Cardiac ventricle fibroblast (primary cell): ENCODE measurements around the gene LCN15. TPM values are rescaled to one million over a fixed set of nuclear protein-coding genes. Genes with fewer than 3 reads are reported as not detected.

Source experiments
- total RNA-seq: library from RNA; depleted of rRNA; stranded (reverse); fragments of >200 nt; gene quantifications from 2 replicates; pipeline ENCODE4 v1.2.3, GENCODE V29; 2015

LCN15 gene, protein sequence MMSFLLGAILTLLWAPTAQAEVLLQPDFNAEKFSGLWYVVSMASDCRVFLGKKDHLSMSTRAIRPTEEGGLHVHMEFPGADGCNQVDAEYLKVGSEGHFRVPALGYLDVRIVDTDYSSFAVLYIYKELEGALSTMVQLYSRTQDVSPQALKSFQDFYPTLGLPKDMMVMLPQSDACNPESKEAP
- not detected in 2 replicates for total RNA-seq

DNA sequence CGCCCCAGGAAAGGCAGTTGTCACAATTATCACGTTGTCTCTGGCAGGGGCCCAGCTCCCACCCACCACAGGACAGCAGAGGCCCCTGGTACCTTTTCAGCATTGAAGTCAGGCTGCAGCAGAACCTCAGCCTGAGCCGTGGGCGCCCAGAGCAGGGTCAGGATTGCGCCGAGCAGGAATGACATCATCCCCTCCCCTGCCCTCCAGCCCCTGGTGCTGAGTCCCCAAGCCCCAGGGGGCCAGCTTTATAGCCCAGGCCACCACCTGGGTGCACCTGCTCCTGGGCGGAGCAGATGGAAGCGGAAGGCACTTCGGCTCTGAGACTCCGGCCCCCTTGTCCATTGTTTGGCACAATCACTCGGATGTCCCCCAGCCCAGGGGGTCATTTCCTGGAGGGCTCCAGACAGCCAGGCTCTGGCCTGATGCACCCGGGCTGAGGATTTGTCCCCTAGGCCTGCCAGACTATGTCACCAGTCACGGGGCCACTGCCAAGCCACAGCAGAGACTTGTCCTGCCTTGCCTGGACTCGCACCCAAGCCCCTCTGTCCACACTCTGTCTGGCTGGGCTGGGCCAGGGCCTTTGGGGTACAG is at the start of gene LCN15:
Gene LCN15 (minus strand): TSS at position 218 of the 591 bp plus-strand sequence. CDS start 30 bp downstream, at position 188.

GRCh38 chr9:136807281-136808074 is 43.2 kb upstream of the LCN15 start, which contains the start of gene RABL6:
TSS of gene RABL6 (plus strand) at chr9:136807948. CDS start at chr9:136808197, 249 bp downstream.

GRCh38 chr9:136796238-136796774 is 32.0 kb upstream of the LCN15 start, which contains the start of gene CCDC183:
TSS of gene CCDC183 (plus strand) at chr9:136796338. CDS start at chr9:136796398, 60 bp downstream.

DNA sequence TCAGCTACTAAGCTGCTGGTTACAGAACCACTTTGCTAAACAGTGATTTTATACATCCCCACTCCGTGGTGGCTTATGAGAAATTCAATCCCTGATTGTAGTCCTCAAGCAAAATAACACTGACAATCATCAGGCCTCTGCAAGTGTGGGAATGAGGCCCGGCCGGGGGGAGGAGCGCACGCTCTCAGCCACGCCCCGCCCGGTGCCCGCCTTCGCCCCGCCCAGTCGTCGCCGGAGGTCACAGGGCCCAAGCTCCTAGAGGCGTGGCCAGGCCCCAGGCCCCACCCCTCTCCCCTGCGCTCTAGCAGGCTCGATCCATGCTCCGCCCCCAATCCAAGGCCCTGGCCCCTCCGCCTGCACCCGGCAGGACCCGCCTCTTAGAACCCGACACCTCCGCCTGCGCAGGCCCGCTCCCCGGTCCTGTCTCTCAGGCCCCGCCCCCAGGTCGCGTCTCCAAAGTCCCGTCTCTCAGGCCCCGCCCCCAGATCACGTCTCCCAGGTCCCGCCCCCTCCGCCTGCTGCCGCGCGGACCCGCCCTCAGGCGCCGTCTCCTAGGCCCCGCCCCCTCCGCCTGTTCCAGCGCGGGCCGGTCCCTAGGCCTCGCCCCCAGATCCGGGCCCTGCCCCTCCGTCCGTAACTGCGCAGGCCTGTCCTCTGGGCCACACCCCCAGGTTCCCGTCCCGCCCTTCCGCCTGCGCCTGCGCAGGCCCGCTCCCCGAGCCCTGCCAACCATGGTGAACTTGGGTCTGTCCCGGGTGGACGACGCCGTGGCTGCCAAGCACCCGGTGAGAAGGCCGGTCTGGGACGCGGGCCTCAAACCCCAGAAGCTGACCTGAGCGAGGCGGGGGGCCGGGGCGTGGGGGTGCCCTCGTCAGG is 26.6 kb upstream of the LCN15 start, which contains the start of gene TMEM141:
Gene TMEM141 (plus strand): TSS at position 705 of the 876 bp plus-strand sequence. CDS start 27 bp downstream, at position 732.

DNA sequence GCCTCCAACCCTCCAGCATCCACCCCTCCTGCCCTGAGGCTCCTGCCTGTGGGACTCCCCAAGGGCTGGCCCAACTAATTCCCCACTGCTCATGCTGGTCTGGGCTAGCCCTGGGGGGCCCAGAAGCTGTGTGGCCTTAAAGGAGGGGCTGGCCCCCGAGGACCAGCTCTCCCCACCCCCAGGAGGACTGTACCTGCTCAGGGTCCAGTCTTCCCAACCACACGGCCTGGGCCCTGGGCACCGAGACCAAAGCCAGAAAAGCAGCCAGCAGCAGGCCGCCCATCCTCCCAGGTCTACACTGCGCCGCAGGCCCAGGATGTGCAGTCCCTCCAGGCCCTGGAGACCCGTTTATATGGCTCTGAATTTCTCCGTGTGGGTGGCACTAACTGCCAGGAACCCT is 16.1 kb downstream of the LCN15 start, which contains the start of gene LCN6:
Gene LCN6 (minus strand): TSS at position 325 of the 400 bp plus-strand sequence. CDS start 42 bp downstream, at position 283.

DNA sequence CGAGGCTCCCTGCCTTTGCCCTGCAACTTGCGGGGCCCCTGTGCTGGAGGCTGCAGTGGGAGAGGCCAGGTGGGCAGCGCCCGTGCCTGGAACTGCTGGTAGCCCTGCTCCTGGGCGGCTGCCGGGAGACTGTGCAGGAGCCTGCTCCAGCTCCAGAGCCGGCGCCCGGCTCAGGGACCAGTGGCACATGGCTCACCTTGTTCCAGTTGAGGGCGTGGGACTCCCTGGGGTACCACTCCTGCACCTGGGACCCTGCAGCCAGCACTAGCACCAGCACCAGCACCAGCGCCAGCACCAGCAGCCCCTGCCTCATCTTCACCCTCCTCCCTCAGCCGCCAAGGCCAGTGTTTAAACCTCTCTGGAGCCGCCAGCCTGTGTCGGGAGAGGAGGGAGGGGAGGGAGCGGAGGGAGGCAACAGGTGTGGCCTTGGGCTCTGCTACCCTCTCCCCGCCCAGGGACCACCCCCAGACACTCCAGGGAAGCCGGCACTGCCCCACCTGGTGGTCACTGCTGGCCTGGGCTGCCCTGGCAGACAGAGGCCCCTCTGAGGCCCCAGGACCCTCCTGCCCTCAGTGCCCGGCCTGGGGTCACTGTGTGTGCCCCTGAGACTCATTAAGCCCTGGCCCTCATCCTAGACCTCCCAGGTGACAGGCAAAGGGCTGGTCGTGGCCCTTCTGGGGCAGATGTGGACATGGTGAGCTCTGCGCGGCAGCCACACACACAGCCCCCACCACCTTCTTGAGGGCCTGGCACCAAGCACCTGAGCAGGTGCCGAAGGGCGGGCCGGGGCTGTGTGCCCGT is 21.5 kb downstream of the LCN15 start, which contains the start of gene LCN10:
Gene LCN10 (minus strand): TSS at position 350 of the 801 bp plus-strand sequence. CDS start 37 bp downstream, at position 313.

GRCh38 chr9:136711751-136712689 is 52.3 kb downstream of the LCN15 start, which contains the start of gene DIPK1B:
TSS of gene DIPK1B (plus strand) at chr9:136712572. CDS start at chr9:136712666, 94 bp downstream.

Other genes starting within 250 kb of the LCN15 start
- 17.6 and 23.4 TPM in 2 replicates for gene NOTCH1, start 218.5 kb downstream of the LCN15 start, total RNA-seq
- 32.2 and 35.9 TPM in 2 replicates for gene EGFL7, start 101.6 kb downstream of the LCN15 start, total RNA-seq
- gene AGPAT2, start 77.1 kb downstream of the LCN15 start, total RNA-seq: 42.3 and 45.0 TPM in 2 replicates
- gene DIPK1B, start 51.9 kb downstream of the LCN15 start, total RNA-seq: 5.4 and 9.2 TPM in 2 replicates
- gene LCN10, start 21.6 kb downstream of the LCN15 start, total RNA-seq: not detected in 2 replicates
- not detected in 2 replicates for gene LCN6, start 16.0 kb downstream of the LCN15 start, total RNA-seq
- gene LCN8, start 6.3 kb downstream of the LCN15 start, total RNA-seq: not detected in 2 replicates
- 43.6 and 52.5 TPM in 2 replicates for gene TMEM141, start 26.8 kb upstream of the LCN15 start, total RNA-seq
- 0.39 and 1.1 TPM in 2 replicates for gene CCDC183, start 31.8 kb upstream of the LCN15 start, total RNA-seq
- 38.4 and 41.8 TPM in 2 replicates for gene RABL6, start 43.4 kb upstream of the LCN15 start, total RNA-seq
- 1.1 and 1.4 TPM in 2 replicates for gene AJM1, start 78.0 kb upstream of the LCN15 start, total RNA-seq
- 109 TPM in 2 replicates for gene PHPT1, start 84.9 kb upstream of the LCN15 start, total RNA-seq
- 0.37 and 0.78 TPM in 2 replicates for gene MAMDC4, start 87.8 kb upstream of the LCN15 start, total RNA-seq
- 418 and 434 TPM in 2 replicates for gene EDF1, start 101.8 kb upstream of the LCN15 start, total RNA-seq
- 3.9 and 5.9 TPM in 2 replicates for gene TRAF2, start 122.0 kb upstream of the LCN15 start, total RNA-seq
- gene FBXW5, start 180.2 kb upstream of the LCN15 start, total RNA-seq: 137 and 146 TPM in 2 replicates
- gene C8G, start 180.7 kb upstream of the LCN15 start, total RNA-seq: not detected in 2 replicates
- not detected in 2 replicates for gene LCN12, start 187.8 kb upstream of the LCN15 start, total RNA-seq
- gene PTGDS, start 213.0 kb upstream of the LCN15 start, total RNA-seq: 211 and 233 TPM in 2 replicates
- 0.73 TPM in 1 of 2 replicates, not detected in the other for gene LCNL1, start 218.5 kb upstream of the LCN15 start, total RNA-seq
- gene PAXX, start 227.9 kb upstream of the LCN15 start, total RNA-seq: 22.2 and 22.3 TPM in 2 replicates
- 0.83 and 3.2 TPM in 2 replicates for gene CLIC3, start 232.1 kb upstream of the LCN15 start, total RNA-seq